Astrocyte (in vitro differentiated cells and primary cell): ENCODE measurements around the gene CYSTM1. TPM values are rescaled to one million over a fixed set of nuclear protein-coding genes. Genes with fewer than 3 reads are reported as not detected.
A peak's percentile ranks its signal among the peaks of the same experiment; 100 is the strongest.

Source experiments
- DNase-seq: peaks from one replicate; pipeline ENCODE4 v3.0.0-alpha.2; 2010; ENCODE audit warnings: low read depth
- FAIRE-seq: peaks from 2 replicates; lab custom pipeline; 2011; peaks lifted over from hg19 to GRCh38; lab: Jason Lieb, UNC
- H2AFZ ChIP-seq: 2 replicates; pipeline ENCODE4 v1.6.0; 2012; ENCODE audit warnings: low read depth, low read length, inconsistent platforms
- H3K27ac ChIP-seq: 2 replicates; pipeline ENCODE4 v1.5.1; 2011; ENCODE audit warnings: low read depth, low read length, inconsistent platforms
- H3K27me3 ChIP-seq: 2 replicates; pipeline ENCODE4 v1.6.0; 2011; ENCODE audit warnings: low read length, inconsistent platforms; ENCODE audit not compliant: insufficient read depth
- H3K36me3 ChIP-seq: 2 replicates; pipeline ENCODE4 v1.5.1; 2011; ENCODE audit warnings: low read length, inconsistent platforms; ENCODE audit not compliant: insufficient read depth
- H3K4me1 ChIP-seq: 2 replicates; pipeline ENCODE4 v1.5.1; 2011; ENCODE audit warnings: low read length, inconsistent platforms; ENCODE audit not compliant: insufficient read depth
- H3K4me2 ChIP-seq: 2 replicates; pipeline ENCODE4 v1.6.0; 2012; ENCODE audit warnings: low read length, inconsistent platforms
- H3K4me3 ChIP-seq: 2 replicates; pipeline ENCODE4 v1.5.1; 2011; ENCODE audit warnings: low read depth, mild to moderate bottlenecking, low read length, inconsistent platforms; ENCODE audit not compliant: insufficient read depth
- H3K79me2 ChIP-seq: 2 replicates; pipeline ENCODE4 v1.6.0; 2012; ENCODE audit warnings: mild to moderate bottlenecking, low read length, inconsistent platforms; ENCODE audit not compliant: insufficient read depth
- H3K9ac ChIP-seq: 2 replicates; pipeline ENCODE4 v1.6.0; 2012; ENCODE audit warnings: mild to moderate bottlenecking, low read length, inconsistent platforms
- H3K9me3 ChIP-seq: 2 replicates; pipeline ENCODE4 v1.5.1; 2012; ENCODE audit warnings: low read depth, mild to moderate bottlenecking, low read length, inconsistent platforms; ENCODE audit not compliant: insufficient read depth
- H4K20me1 ChIP-seq: 2 replicates; pipeline ENCODE4 v1.6.0; 2012; ENCODE audit warnings: low read length, inconsistent platforms; ENCODE audit not compliant: insufficient read depth
- H3K27ac Mint-ChIP-seq: one replicate; pipeline ENCODE4 v1.8.0; 2021; ENCODE audit warnings: mild to moderate bottlenecking, mixed read lengths; ENCODE audit not compliant: unreplicated experiment
- H3K27me3 Mint-ChIP-seq: one replicate; pipeline ENCODE4 v1.8.0; 2021; ENCODE audit warnings: low read depth, mixed read lengths; ENCODE audit not compliant: unreplicated experiment
- H3K36me3 Mint-ChIP-seq: one replicate; pipeline ENCODE4 v1.8.0; 2021; ENCODE audit warnings: low read depth, mixed read lengths; ENCODE audit not compliant: unreplicated experiment
- H3K4me1 Mint-ChIP-seq: one replicate; pipeline ENCODE4 v1.8.0; 2021; ENCODE audit warnings: low read depth, mixed read lengths; ENCODE audit not compliant: unreplicated experiment
- H3K4me3 Mint-ChIP-seq: one replicate; pipeline ENCODE4 v1.8.0; 2021; ENCODE audit warnings: mild to moderate bottlenecking, moderate library complexity, mixed read lengths; ENCODE audit not compliant: unreplicated experiment
- H3K9me3 Mint-ChIP-seq: one replicate; pipeline ENCODE4 v1.8.0; 2021; ENCODE audit warnings: mild to moderate bottlenecking, mixed read lengths; ENCODE audit not compliant: unreplicated experiment
- CTCF ChIP-seq: IDR thresholded peaks from 2 replicates; pipeline ENCODE4 v1.5.1; 2011; ENCODE audit warnings: low read depth, mild to moderate bottlenecking, inconsistent platforms, low read length, moderate library complexity; ENCODE audit not compliant: insufficient read depth
- EZH2 ChIP-seq: IDR thresholded peaks from 2 replicates; pipeline ENCODE4 v1.6.1; 2012; ENCODE audit warnings: mild to moderate bottlenecking, low read length, inconsistent platforms; ENCODE audit not compliant: insufficient read depth
- total RNA-seq: library from RNA; stranded (reverse); gene quantifications from 2 replicates; pipeline ENCODE4 v1.2.1, GENCODE V29; 2021

CYSTM1 gene
- total RNA-seq, 1 donor from 2014 or later: 46.3 TPM

- Histone ChIP-seq H3K4me1 (peaks cover 8% of the 10 kb centered on the region), H4K20me1 (peaks cover 3% of the 10 kb centered on the region), H3K4me2 (peak overlapping the region; percentile 81), H3K9me3 (no peaks in the 10 kb centered on the region), H3K4me3 (peak overlapping the region; percentile 49), H3K27ac (no peak overlapping the region), H2AFZ (peak overlapping the region; percentile 87), H3K36me3 (no peaks in the 10 kb centered on the region), H3K9ac (peak overlapping the region; percentile 65), H3K27me3 (peaks cover 5% of the 10 kb centered on the region), H3K79me2 (no peaks in the 10 kb centered on the region)
- H3K27ac Mint-ChIP-seq: peak overlapping the region; percentile 66
- DNase-seq (peak; percentile 31), FAIRE-seq (no peak)
- peaks cover 25% of the 10 kb centered on the region for H3K27me3 Mint-ChIP-seq
- H3K9me3 Mint-ChIP-seq: no peaks in the 10 kb centered on the region
- peak; percentile 72 for TF ChIP-seq CTCF
- no peak for TF ChIP-seq EZH2
- H3K36me3 Mint-ChIP-seq: no peaks in the 10 kb centered on the region
- peak overlapping the region; percentile 70 for H3K4me3 Mint-ChIP-seq
- H3K4me1 Mint-ChIP-seq: no peaks in the 10 kb centered on the region
Observed at GRCh38 chr5:140157032-140157781, 17.8 kb upstream of the CYSTM1 start.

GRCh38 chr5:140159014-140159927 lies 15.7 kb upstream of the CYSTM1 start:
- H3K9me3 ChIP-seq: no peaks in the 10 kb centered on the region
- H4K20me1 ChIP-seq: no peaks in the 10 kb centered on the region
- FAIRE-seq (no peak), DNase-seq (no peak)
- no peaks in the 10 kb centered on the region for H3K36me3 Mint-ChIP-seq
- H3K9me3 Mint-ChIP-seq: no peaks in the 10 kb centered on the region
- no peak overlapping the region for H3K9ac ChIP-seq
- no peak for TF ChIP-seq CTCF
- TF ChIP-seq EZH2: no peak
- H3K27ac ChIP-seq: no peak overlapping the region
- H3K4me1 ChIP-seq: peaks cover 8% of the 10 kb centered on the region
- no peaks in the 10 kb centered on the region for H3K36me3 ChIP-seq
- H3K4me2 ChIP-seq: no peak overlapping the region
- H3K4me3 ChIP-seq: no peak overlapping the region
- H3K4me1 Mint-ChIP-seq: no peaks in the 10 kb centered on the region
- H3K27me3 ChIP-seq: no peaks in the 10 kb centered on the region
- H3K27ac Mint-ChIP-seq: no peak overlapping the region
- H3K4me3 Mint-ChIP-seq: no peak overlapping the region
- no peak overlapping the region for H2AFZ ChIP-seq
- no peaks in the 10 kb centered on the region for H3K79me2 ChIP-seq
- peaks cover 17% of the 10 kb centered on the region for H3K27me3 Mint-ChIP-seq
